OCI-M1 (cell line): Measurements from ENCODE around the gene NUFIP2.
"Not testable (repeated sequence)": the region's sequence is repeated elsewhere in the genome, so short reads cannot be mapped to it uniquely, and the experiment has no call there.

ENCODE experiments used
- DNase-seq: peaks from one replicate; lab custom pipeline; 2025; lab: John Stamatoyannopoulos, UW

The NUFIP2 gene

GRCh38 chr17:29238133-29238850, 55.7 kb downstream of the NUFIP2 start:
- no peak for DNase-seq

- DNase-seq: peak; percentile 94
These were observed 56.3 kb downstream of the NUFIP2 start for GRCh38 chr17:29237476-29238132.

- no peak for DNase-seq
These were observed 58.0 kb downstream of the NUFIP2 start for GRCh38 chr17:29235904-29236303.

GRCh38 chr17:29234972-29235371, 59.0 kb downstream of the NUFIP2 start:
- not testable (repeated sequence) for DNase-seq

- no peak for DNase-seq
These were observed 60.6 kb downstream of the NUFIP2 start for GRCh38 chr17:29233301-29233700.

GRCh38 chr17:29225396-29225795, 68.6 kb downstream of the NUFIP2 start:
- DNase-seq: no peak

GRCh38 chr17:29221338-29221737, 72.6 kb downstream of the NUFIP2 start:
- not testable (repeated sequence) for DNase-seq

GRCh38 chr17:29219378-29220047, 74.4 kb downstream of the NUFIP2 start:
- peak; percentile 96 for DNase-seq

GRCh38 chr17:29216856-29217255, 77.1 kb downstream of the NUFIP2 start:
- no peak for DNase-seq

GRCh38 chr17:29216181-29216580, 77.8 kb downstream of the NUFIP2 start:
- DNase-seq: no peak

- DNase-seq: no peak
These were observed 78.2 kb downstream of the NUFIP2 start for GRCh38 chr17:29215717-29216116.

GRCh38 chr17:29215174-29215573, 78.8 kb downstream of the NUFIP2 start:
- DNase-seq: no peak

GRCh38 chr17:29214215-29215146, 79.5 kb downstream of the NUFIP2 start:
- no peak for DNase-seq

- no peak for DNase-seq
These were observed 81.2 kb downstream of the NUFIP2 start for GRCh38 chr17:29212681-29213121.

GRCh38 chr17:29212094-29212631, 81.8 kb downstream of the NUFIP2 start:
- no peak for DNase-seq

- DNase-seq: peak; percentile 43
These were observed 83.1 kb downstream of the NUFIP2 start for GRCh38 chr17:29210879-29211278.

GRCh38 chr17:29209073-29209472, 84.9 kb downstream of the NUFIP2 start:
- DNase-seq: no peak

- no peak for DNase-seq
These were observed 86.0 kb downstream of the NUFIP2 start for GRCh38 chr17:29207975-29208374.
